Upper lobe of left lung (tissue), 4 donors: ENCODE results near the gene FOXQ1.

Experiments used
- EP300 ChIP-seq, 4 donors: sonication (generic); formaldehyde crosslinking; IDR thresholded peaks; one replicate each; pipeline ENCODE4 v1.5.1; 2017; ENCODE audit warnings: antibody characterized with exemption in 4 of 4, control low read depth in 2 of 4
- POLR2A ChIP-seq, 4 donors: fragments of 450-650 bp; IDR thresholded peaks; one replicate each; pipeline ENCODE4 v1.5.1; 2016 to 2017; ENCODE audit warnings: antibody characterized with exemption in 4 of 4, mild to moderate bottlenecking in 2 of 4
- POLR2AphosphoS5 ChIP-seq, 2 donors: sonication (generic); formaldehyde crosslinking; IDR thresholded peaks; one replicate each; pipeline ENCODE4 v1.5.1; 2017; ENCODE audit warnings: antibody characterized with exemption in 2 of 2
- TF ChIP-seq, protein P1 (sequence below), 6 experiments: fragments of 450-650 bp in 4 of 6; fragments of 200-600 bp in 2 of 6; sonication (generic) in 2 of 6; IDR thresholded peaks; one replicate each; pipeline ENCODE4 v1.5.1; 2016 to 2019; ENCODE audit warnings: antibody characterized with exemption in 6 of 6

DNA sequence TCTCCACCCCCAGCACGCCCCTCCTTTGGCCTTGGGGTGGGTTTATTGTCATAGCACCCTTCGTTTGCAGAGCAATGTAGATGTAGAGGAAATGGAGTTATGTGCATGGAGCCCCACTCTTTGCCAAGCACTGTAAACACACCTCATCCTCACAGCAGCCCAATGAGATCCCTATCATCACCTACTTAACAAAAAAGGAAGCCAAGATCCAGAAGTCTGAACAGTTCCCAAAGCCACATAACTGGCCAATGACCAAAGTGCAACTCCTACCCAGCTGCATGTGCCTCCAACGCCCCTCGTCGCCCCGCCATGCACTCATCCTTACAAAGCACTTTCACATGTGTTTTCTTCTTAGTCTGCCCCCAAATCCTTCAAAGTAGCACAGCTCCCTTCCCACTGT is 21.8 kb upstream of the FOXQ1 start:
- TF ChIP-seq, protein P1, sequence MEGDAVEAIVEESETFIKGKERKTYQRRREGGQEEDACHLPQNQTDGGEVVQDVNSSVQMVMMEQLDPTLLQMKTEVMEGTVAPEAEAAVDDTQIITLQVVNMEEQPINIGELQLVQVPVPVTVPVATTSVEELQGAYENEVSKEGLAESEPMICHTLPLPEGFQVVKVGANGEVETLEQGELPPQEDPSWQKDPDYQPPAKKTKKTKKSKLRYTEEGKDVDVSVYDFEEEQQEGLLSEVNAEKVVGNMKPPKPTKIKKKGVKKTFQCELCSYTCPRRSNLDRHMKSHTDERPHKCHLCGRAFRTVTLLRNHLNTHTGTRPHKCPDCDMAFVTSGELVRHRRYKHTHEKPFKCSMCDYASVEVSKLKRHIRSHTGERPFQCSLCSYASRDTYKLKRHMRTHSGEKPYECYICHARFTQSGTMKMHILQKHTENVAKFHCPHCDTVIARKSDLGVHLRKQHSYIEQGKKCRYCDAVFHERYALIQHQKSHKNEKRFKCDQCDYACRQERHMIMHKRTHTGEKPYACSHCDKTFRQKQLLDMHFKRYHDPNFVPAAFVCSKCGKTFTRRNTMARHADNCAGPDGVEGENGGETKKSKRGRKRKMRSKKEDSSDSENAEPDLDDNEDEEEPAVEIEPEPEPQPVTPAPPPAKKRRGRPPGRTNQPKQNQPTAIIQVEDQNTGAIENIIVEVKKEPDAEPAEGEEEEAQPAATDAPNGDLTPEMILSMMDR (IDR thresholded peaks at IDR 0.05): no peak
- no peak for TF ChIP-seq EP300 (IDR thresholded peaks at IDR 0.05)
- no peak for TF ChIP-seq POLR2AphosphoS5 (IDR thresholded peaks at IDR 0.05)
- TF ChIP-seq POLR2A (IDR thresholded peaks at IDR 0.05): no peak
